NCI-H1105 treated with DMSO at 0.1 percent for 48 hours (cell line): ENCODE data around the gene ZDHHC1.
"Not testable (repeated sequence)": the region's sequence is repeated elsewhere in the genome, so short reads cannot be mapped to it uniquely, and the experiment has no call there.

Experiments
- DNase-seq: peaks from one replicate; lab custom pipeline; 2025; lab: John Stamatoyannopoulos, UW

The ZDHHC1 gene

DNA sequence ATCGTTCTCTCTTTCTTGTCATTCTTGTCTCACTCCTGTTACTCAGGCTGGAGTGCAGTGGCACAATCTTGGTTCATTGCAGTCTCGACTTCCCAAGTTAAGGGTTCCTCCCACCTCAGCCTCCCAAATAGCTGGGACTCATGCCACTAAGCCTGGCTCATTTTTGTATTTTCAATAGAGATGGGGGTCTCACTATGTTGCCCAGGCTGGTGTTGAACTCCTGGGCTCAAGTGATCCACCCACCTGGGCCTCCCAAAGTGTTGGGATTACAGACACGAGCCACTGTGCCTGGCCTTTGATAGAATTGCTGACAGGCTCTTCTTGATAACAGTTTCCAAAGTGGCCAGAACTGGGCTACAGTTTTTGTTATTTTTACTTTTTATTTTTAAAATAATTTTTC lies 55.2 kb downstream of the ZDHHC1 start:
- no peak for DNase-seq

DNA sequence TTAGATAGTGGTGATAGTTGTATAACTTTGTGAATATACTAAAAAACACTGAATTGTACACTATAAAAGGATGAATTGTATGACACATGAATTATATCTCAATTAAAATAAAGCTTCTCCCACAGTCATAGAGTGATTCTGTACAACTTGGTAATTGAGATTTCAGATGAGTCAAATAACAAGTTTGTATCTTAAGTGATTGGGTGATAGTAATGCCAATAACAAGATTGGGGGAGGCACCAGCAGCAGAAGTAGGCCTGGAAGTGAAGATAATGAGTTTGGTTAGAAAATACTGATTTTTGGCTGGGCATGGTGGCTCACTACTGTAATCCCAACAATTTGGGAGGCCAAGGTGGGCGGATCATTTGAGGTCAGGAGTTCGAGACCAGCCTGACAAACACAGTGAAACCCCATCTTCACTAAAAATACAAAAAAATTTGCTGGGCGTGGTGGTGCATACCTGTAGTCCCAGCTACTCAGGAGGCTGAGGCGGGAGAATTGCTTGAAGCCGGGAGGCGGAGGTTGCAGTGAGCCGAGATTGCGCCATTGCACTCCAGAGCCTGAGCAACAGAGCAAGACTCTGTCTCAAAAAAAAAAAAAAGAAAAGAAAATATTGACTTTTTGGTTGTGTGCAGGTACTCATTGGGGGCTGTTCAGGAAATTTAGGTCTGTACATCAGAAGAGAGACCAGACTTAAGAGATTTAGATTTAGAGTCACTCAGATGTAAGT lies 56.6 kb downstream of the ZDHHC1 start:
- DNase-seq = not testable (repeated sequence)

DNA sequence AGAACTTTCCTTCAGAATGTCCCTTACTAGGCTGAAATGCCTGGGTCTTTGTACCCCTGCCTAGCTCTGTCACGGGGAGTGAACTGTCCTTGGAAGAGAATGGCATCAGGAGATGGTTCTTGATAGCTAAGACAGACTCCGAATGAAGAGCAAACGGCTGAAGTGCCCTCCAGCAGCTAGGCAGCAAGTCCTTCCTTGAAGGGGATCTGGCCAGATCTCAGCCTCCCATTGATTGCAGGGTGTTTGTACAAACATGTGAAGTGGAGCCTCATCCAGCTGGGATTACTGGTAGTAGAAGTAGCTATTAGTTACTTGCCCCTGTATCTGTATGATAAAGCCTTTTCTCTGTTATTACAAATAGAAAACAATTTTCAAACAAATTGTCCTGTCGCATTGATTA lies 58.7 kb downstream of the ZDHHC1 start:
- DNase-seq = no peak

DNA sequence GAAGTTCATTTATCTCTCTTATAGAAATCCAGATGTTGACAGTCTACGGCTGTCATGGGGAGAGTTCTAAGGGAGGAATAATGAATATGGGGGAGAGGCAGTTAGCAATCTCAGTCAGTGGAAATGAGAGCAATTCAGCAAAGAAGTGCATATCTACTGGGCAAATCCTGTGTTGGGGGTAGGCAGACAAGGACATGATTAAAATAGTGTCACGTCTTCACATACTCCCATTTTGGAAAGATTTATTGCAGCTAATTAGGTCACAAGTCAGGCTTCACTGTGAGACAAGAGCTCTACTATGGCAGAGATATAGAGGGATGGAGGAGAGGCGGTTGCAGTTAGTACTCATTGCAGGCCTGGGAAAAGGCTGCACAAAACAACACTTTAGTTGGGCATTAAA lies 59.9 kb downstream of the ZDHHC1 start:
- DNase-seq = no peak

DNA sequence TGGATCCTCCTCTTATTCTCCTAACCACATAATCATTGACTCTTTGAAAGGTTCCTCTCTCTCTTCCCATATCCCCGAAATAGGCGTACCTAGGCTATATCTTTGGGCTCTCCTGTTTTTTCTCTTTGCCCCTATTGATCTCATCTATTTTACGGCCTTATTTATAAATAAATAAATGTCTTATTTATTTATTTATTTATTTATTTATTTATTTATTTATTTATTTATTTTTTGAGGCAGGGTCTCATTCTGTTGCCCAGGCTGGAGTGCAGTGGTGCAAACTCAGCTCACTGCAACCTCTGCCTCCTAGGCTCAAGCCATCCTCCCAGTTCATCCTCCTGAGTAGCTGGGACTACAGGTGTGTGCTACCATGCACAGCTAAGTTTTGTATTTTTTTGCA lies 63.8 kb downstream of the ZDHHC1 start:
- DNase-seq = not testable (repeated sequence)

DNA sequence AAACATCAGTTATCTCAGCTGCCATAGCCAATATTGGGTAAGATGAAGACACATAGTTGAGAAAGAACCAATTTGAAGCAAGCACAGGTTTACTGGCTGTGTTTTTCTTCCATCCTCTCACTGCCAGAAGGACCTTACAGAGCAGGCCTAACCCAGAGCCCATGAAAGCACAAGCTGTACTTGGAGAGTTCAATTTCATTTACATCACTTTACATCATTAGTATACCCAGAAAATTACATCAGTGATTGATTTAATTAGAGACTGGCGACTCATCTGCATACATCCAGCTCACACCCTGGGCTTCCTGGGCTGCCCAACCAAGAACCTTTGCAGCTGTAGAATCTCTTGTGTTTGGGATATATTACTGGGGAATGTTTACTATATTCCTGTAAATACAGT lies 66.0 kb downstream of the ZDHHC1 start:
- DNase-seq = no peak

DNA sequence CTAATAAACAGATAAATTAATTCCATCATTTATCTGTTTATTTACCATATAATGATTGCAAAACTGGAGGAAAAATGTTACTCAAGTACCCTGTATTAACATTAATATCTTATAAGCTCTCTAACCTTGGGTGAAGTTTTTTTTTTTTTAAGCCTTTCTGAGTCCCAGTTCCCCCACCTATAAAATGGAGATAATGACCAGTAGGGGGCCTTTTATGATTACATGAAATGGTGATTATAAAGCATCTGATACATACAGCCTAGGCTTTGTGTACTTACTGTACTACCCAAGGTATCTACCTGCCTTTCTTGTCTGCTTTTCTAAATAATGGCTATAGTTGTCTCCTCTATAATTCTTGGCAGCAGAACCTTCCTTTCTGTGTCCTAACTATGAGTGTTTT lies 67.1 kb downstream of the ZDHHC1 start:
- DNase-seq = peak; percentile 4

DNA sequence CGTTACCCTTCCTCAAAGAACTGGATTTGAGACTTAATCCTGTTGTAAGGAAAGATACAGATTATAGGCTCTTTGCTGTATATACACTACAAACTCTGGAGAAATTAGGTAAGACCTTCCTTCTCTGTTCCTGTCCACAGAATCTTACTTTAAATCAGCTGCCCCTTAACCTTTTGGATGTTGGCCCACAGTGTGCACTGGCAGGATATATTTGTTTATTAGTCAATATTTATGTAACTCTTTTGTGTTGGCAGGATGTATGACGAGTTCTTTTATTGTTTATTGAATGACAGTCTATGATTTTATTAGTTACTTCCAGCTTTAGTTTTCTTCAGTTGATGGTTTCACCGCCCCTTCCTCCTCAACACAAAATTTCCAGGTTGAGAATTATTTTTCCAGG lies 69.9 kb downstream of the ZDHHC1 start:
- DNase-seq = no peak

DNA sequence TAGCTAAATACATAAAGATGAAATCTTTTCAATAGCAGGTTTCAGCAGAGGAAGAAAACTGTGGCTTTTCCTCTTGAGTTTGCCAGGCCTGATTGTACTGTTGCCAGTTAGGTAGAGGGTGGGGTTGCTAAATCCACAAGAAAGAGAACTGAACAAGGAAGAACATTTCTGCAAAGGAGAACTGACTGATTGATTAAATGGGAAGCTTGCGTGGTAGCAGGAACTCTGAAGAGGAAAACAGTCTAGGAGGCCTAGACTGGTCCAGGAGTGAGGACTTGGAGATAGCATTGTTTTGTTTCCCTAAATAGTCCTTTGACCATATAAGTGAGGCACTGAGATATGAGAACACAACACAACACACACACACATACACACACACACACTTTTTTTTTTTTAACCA lies 70.9 kb downstream of the ZDHHC1 start:
- DNase-seq = no peak
